Vagina (tissue), 2 donors: ENCODE data around the gene COL23A1.

Experiments used
- POLR2A ChIP-seq, 2 donors: fragments of 450-650 bp; IDR thresholded peaks; one replicate each; pipeline ENCODE4 v1.6.1; 2017; ENCODE audit warnings: antibody characterized with exemption in 2 of 2, mild to moderate bottlenecking in 2 of 2, moderate library complexity in 2 of 2
- POLR2AphosphoS5 ChIP-seq, 2 donors: sonication (generic); formaldehyde crosslinking; IDR thresholded peaks; one replicate each; pipeline ENCODE4 v1.9.0; 2017; ENCODE audit warnings: antibody characterized with exemption in 2 of 2, mild to moderate bottlenecking in 2 of 2, low read depth in 1 of 2; ENCODE audit not compliant: insufficient read depth in 1 of 2
- TF ChIP-seq, protein P1 (sequence below), 3 experiments: fragments of 450-650 bp in 2 of 3; fragments of 200-600 bp in 1 of 3; sonication (generic) in 1 of 3; IDR thresholded peaks; one replicate each; pipeline ENCODE4 v1.5.1; 2017 to 2019; ENCODE audit warnings: antibody characterized with exemption in 3 of 3, mild to moderate bottlenecking in 2 of 3, moderate library complexity in 2 of 3

DNA sequence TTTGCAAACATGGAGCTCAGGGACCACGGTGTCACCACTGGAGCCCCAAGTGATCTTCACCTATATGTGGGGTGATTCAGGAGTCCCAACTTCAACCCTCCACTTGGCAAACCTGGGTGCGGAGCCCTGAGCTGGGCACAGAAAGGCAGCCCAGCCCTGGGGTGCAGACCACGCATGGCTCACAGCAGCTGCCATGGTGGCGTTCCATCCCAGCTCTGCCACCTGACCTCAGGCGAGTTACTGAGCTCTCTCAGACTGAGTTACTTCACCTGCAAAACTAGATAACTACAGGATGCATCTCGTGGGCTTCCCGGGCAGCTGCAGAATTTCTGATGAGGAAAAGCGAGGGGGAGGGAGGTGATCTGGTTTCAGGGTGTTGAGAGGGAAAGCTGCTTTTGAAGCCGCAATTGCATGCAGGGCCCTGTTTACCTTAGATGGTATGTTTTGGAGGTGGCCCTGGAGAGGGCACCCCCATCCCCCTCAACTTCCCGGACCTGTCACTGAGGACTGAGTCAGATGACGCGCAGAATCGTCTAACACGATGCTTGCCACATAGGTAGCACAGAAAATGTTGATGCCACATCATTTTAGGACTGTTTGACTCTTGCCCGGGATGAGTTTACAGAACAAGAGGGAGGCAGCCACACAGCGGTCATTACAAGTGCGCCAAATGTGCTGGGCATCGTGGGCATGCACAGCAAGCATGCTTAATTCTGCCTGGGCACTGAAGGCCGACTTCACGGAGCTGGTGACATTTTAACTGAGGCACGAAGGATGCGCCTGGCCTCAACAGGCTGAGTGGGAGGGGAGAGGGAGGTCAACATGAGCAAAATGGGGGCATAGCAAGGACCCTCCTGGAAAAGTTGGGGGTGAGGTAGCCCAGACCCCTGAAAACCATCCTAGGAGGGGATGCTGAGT is 154.6 kb downstream of the COL23A1 start:
- TF ChIP-seq POLR2A (IDR thresholded peaks at IDR 0.05) (no peak), POLR2AphosphoS5 (IDR thresholded peaks at IDR 0.05; ENCODE audit: insufficient read depth in 1 of 2, low read depth in 1 of 2) (no peak)
- TF ChIP-seq, protein P1, sequence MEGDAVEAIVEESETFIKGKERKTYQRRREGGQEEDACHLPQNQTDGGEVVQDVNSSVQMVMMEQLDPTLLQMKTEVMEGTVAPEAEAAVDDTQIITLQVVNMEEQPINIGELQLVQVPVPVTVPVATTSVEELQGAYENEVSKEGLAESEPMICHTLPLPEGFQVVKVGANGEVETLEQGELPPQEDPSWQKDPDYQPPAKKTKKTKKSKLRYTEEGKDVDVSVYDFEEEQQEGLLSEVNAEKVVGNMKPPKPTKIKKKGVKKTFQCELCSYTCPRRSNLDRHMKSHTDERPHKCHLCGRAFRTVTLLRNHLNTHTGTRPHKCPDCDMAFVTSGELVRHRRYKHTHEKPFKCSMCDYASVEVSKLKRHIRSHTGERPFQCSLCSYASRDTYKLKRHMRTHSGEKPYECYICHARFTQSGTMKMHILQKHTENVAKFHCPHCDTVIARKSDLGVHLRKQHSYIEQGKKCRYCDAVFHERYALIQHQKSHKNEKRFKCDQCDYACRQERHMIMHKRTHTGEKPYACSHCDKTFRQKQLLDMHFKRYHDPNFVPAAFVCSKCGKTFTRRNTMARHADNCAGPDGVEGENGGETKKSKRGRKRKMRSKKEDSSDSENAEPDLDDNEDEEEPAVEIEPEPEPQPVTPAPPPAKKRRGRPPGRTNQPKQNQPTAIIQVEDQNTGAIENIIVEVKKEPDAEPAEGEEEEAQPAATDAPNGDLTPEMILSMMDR (IDR thresholded peaks at IDR 0.05), result no peak
